Esophagus muscularis mucosa (tissue), 4 donors: ENCODE data around the gene BMPR1B. TPM values are rescaled to one million over a fixed set of nuclear protein-coding genes. Genes with fewer than 3 reads are reported as not detected.
A peak's percentile ranks its signal among the peaks of the same experiment; 100 is the strongest.
"Not testable (repeated sequence)": the region's sequence is repeated elsewhere in the genome, so short reads cannot be mapped to it uniquely, and the experiment has no call there.

ENCODE experiments used
- DNase-seq: peaks from one replicate; pipeline ENCODE4 v3.0.0-alpha.2; 2017; ENCODE audit errors: extremely low spot score
- H3K27ac ChIP-seq, 4 donors: fragments of 200-600 bp; sonication (generic); replicated peaks in 1 of 4; 1 replicate in 3 of 4; 2 replicates in 1 of 4; pipeline ENCODE4 v1.5.1; 2016 to 2019; ENCODE audit warnings: mild to moderate bottlenecking in 1 of 4
- H3K27me3 ChIP-seq, 4 donors: fragments of 200-600 bp; sonication (generic); one replicate each; pipeline versions ENCODE4 v1.5.1 to v1.6.0; 2016 to 2019
- H3K36me3 ChIP-seq, 4 donors: fragments of 200-600 bp; sonication (generic); one replicate each; pipeline ENCODE4 v1.5.1; 2016 to 2019
- H3K4me1 ChIP-seq, 4 donors: fragments of 200-600 bp; sonication (generic); one replicate each; pipeline ENCODE4 v1.5.1; 2016 to 2019
- H3K4me3 ChIP-seq, 4 donors: fragments of 200-600 bp; sonication (generic); 1 replicate in 2 of 4; 2 replicates in 2 of 4; pipeline ENCODE4 v1.5.1; 2016 to 2019; ENCODE audit warnings: mild to moderate bottlenecking in 4 of 4, moderate library complexity in 1 of 4
- H3K9me3 ChIP-seq, 4 donors: fragments of 200-600 bp; sonication (generic); 1 replicate in 3 of 4; 2 replicates in 1 of 4; pipeline ENCODE4 v1.5.1; 2016 to 2019
- CTCF ChIP-seq, 3 experiments: fragments of 200-600 bp in 2 of 3; fragments of 450-650 bp in 1 of 3; sonication (generic) in 2 of 3; IDR thresholded peaks; one replicate each; pipeline ENCODE4 v1.5.1; 2017 to 2019; ENCODE audit warnings: antibody characterized with exemption in 3 of 3, mild to moderate bottlenecking in 2 of 3, moderate library complexity in 1 of 3
- EP300 ChIP-seq: sonication (generic); formaldehyde crosslinking; IDR thresholded peaks from one replicate; pipeline ENCODE4 v1.6.1; 2017; ENCODE audit warnings: antibody characterized with exemption
- POLR2A ChIP-seq: fragments of 450-650 bp; IDR thresholded peaks from one replicate; pipeline ENCODE4 v1.6.1; 2017; ENCODE audit warnings: antibody characterized with exemption, moderate library complexity, mild to moderate bottlenecking, low read depth
- POLR2AphosphoS5 ChIP-seq, 2 donors: sonication (generic); formaldehyde crosslinking; IDR thresholded peaks; one replicate each; pipeline ENCODE4 v1.6.1; 2017; ENCODE audit warnings: antibody characterized with exemption in 2 of 2
- WGBS: methylation state at CpG from one replicate; pipeline ENCODE4 v1.1.5; 2018; 5-methylcytosine and 5-hydroxymethylcytosine counted together
- intact Hi-C: fragments of 100-400 bp; cut with DNase I; formaldehyde crosslinking; loops from one replicate; pipeline ENCODE4 v1.15.1; 2023
- total RNA-seq, 4 donors: library from RNA; depleted of rRNA; stranded (reverse); fragments of >200 nt; gene quantifications; one replicate each; pipeline versions ENCODE4 v1.1.0 to v1.2.1, GENCODE V29; 2016

Gene BMPR1B
- total RNA-seq, 4 donors from 2014 or later: 11.3 to 22.0 (median 17.6) TPM

- no peak overlapping the region for H3K27ac ChIP-seq
- WGBS: 59% methylated on average over 5 of the region's 5 CpGs
- no peak for TF ChIP-seq EP300
- TF ChIP-seq POLR2AphosphoS5 (IDR thresholded peaks at IDR 0.05): peak in 1 of 2 donors; percentile 39
Observed at GRCh38 chr4:94827481-94828110, 69.8 kb downstream of the BMPR1B start.

GRCh38 chr4:94828882-94829281 lies 71.1 kb downstream of the BMPR1B start:
- H3K27ac ChIP-seq: no peak overlapping the region
- no peak overlapping the region for H3K4me3 ChIP-seq
- intact Hi-C loops: no loop called here
- TF ChIP-seq CTCF (IDR thresholded peaks at IDR 0.05) (no peak), POLR2A (no peak), POLR2AphosphoS5 (IDR thresholded peaks at IDR 0.05) (no peak), EP300 (no peak)
- H3K4me1 ChIP-seq: peaks cover 0 to 26% (median 16%) of the 10 kb centered on the region in 4 donors
- H3K36me3 ChIP-seq: no peaks in the 10 kb centered on the region
- no peak for DNase-seq
- 93% methylated on average over 1 of the region's 1 CpG for WGBS
- H3K9me3 ChIP-seq: no peaks in the 10 kb centered on the region
- H3K27me3 ChIP-seq: no peaks in the 10 kb centered on the region

More at GRCh38 chr4:94827481-94828110, 69.8 kb downstream of the BMPR1B start:
- no peaks in the 10 kb centered on the region for H3K27me3 ChIP-seq
- H3K4me1 ChIP-seq: peaks cover 0 to 26% (median 17%) of the 10 kb centered on the region in 4 donors
- H3K9me3 ChIP-seq: no peaks in the 10 kb centered on the region
- intact Hi-C loops: no loop called here
- no peak for DNase-seq
- H3K36me3 ChIP-seq: no peaks in the 10 kb centered on the region
- H3K4me3 ChIP-seq: no peak overlapping the region

GRCh38 chr4:94831607-94832006 lies 73.9 kb downstream of the BMPR1B start:
- DNase-seq: no peak
- Histone ChIP-seq H3K27ac (no peak overlapping the region), H3K4me1 (peaks cover 0 to 26% (median 16%) of the 10 kb centered on the region in 4 donors), H3K27me3 (no peaks in the 10 kb centered on the region), H3K36me3 (no peaks in the 10 kb centered on the region), H3K9me3 (no peaks in the 10 kb centered on the region), H3K4me3 (no peak overlapping the region)
- intact Hi-C loops: no loop called here
- TF ChIP-seq POLR2AphosphoS5 (IDR thresholded peaks at IDR 0.05) (no peak), EP300 (no peak), CTCF (IDR thresholded peaks at IDR 0.05) (no peak), POLR2A (no peak)
- 94% methylated on average over 2 of the region's 2 CpGs for WGBS

- H3K27me3 ChIP-seq, intact Hi-C loops: not testable (repeated sequence)
- WGBS: 93% methylated on average over 4 of the region's 5 CpGs
Observed at GRCh38 chr4:94832329-94832728, 74.6 kb downstream of the BMPR1B start.

GRCh38 chr4:94833394-94833793 lies 75.6 kb downstream of the BMPR1B start:
- intact Hi-C loops: no loop called here
- no peaks in the 10 kb centered on the region for H3K36me3 ChIP-seq
- no peaks in the 10 kb centered on the region for H3K9me3 ChIP-seq
- TF ChIP-seq POLR2AphosphoS5 (IDR thresholded peaks at IDR 0.05): no peak
- TF ChIP-seq CTCF (IDR thresholded peaks at IDR 0.05): no peak
- TF ChIP-seq POLR2A: no peak
- no peak for TF ChIP-seq EP300
- 85% methylated on average over 1 of the region's 1 CpG for WGBS
- H3K27ac ChIP-seq: no peak overlapping the region
- no peaks in the 10 kb centered on the region for H3K27me3 ChIP-seq
- peaks cover 0 to 13% (median 8%) of the 10 kb centered on the region in 4 donors for H3K4me1 ChIP-seq
- H3K4me3 ChIP-seq: no peak overlapping the region
- DNase-seq: no peak

More at GRCh38 chr4:94832329-94832728, 74.6 kb downstream of the BMPR1B start:
- DNase-seq, H3K9me3 ChIP-seq, H3K4me3 ChIP-seq, H3K27ac ChIP-seq, H3K36me3 ChIP-seq: not testable (repeated sequence)
- peaks cover 0 to 22% (median 15%) of the 10 kb centered on the region in 4 donors for H3K4me1 ChIP-seq

- H3K4me1 ChIP-seq: peaks cover 0 to 3% (median 2%) of the 10 kb centered on the region in 4 donors
- DNase-seq: no peak
- no peaks in the 10 kb centered on the region for H3K27me3 ChIP-seq
- H3K36me3 ChIP-seq: no peaks in the 10 kb centered on the region
- no peak overlapping the region for H3K27ac ChIP-seq
- 95% methylated on average over 1 of the region's 1 CpG for WGBS
- TF ChIP-seq POLR2AphosphoS5 (IDR thresholded peaks at IDR 0.05) (no peak), POLR2A (no peak), CTCF (IDR thresholded peaks at IDR 0.05) (no peak), EP300 (no peak)
- no peak overlapping the region for H3K4me3 ChIP-seq
- intact Hi-C loops: no loop called here
- H3K9me3 ChIP-seq: no peaks in the 10 kb centered on the region
Observed at GRCh38 chr4:94834501-94834900, 76.7 kb downstream of the BMPR1B start.

- not testable (repeated sequence) for H3K36me3 ChIP-seq, H3K9me3 ChIP-seq
- 89% methylated on average over 29 of the region's 29 CpGs for WGBS
Observed at GRCh38 chr4:94841166-94841863, 83.6 kb downstream of the BMPR1B start.

More at GRCh38 chr4:94841166-94841863, 83.6 kb downstream of the BMPR1B start:
- DNase-seq, H3K4me1 ChIP-seq, H3K4me3 ChIP-seq, intact Hi-C loops, H3K27ac ChIP-seq, H3K27me3 ChIP-seq: not testable (repeated sequence)
